GM18507 (cell line): Measurements from ENCODE around the gene RLBP1.

Source experiments
- DNase-seq: peaks from one replicate; pipeline ENCODE4 v3.0.0; 2011; ENCODE audit warnings: low read depth; ENCODE audit not compliant: insufficient read length; ENCODE audit errors: extremely low spot score
- FAIRE-seq: peaks from 2 replicates; lab custom pipeline; 2011; peaks lifted over from hg19 to GRCh38; lab: Jason Lieb, UNC

The RLBP1 gene

DNA sequence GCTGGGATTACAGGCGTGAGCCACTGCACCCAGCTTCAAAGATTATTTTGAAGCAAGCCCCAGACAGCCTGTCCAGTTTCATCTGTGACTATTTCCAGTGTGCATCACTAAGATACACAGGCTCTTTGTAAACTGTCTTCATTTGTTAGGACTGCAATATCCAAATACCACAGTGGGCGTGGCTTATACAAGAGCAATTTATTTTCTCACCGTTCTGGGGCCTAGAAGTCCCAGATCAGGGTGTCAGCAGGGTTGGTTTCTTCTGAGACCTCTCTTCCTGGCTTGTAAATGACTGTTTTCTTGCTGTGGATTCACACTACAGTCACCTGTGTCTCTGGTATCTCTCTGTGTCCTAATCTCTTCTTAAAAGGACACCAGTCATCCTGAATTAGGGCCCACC, 59.7 kb downstream of the RLBP1 start:
- DNase-seq (no peak), FAIRE-seq (no peak)
